GM12873 (cell line): ENCODE data around the gene PRMT5.

ENCODE experiments used
- TF ChIP-seq, protein P1 (sequence below): IDR thresholded peaks from 2 replicates; pipeline ENCODE4 v1.5.1; 2012; ENCODE audit warnings: low read depth, mild to moderate bottlenecking, moderate library complexity, low read length, control low read depth; ENCODE audit not compliant: insufficient read depth; ENCODE audit errors: missing control alignments

The PRMT5 gene

DNA sequence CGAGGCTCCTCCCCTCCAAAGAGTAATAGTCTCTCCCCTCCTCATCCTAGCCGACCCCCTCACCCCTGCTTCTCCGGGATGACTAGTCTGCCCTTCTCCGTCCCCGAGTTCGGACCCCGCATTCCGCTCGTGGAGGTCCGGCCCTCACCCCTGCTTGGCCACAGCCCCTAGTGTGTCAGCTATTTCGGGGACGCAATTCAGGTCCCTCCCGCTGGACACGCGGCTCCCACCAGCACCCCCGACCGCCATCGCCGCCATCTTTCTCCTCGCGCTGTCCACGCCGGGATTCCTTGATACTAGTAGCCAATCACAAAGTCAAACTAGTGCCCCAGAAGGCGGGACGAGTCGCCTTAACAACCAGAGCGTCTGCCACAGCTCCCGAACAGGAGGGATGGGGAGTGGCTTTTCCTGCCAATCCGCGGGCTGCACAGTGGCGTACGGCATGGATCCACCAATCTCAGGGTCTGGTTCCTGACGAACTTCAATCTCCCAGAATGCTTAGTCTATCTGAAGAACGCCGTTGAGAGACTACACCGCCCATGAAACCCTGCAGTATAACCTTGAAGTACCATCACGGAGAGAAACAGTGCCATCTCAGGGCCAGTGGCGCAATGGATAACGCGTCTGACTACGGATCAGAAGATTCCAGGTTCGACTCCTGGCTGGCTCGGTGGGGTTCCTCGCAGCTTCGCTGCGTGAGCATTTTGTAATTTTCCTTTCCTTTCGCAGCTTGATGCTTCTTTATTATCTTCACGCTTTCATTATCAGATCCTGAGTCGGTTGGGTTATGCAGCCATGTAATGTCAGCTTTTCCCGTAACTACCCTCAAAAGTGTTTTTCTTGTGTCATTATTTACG lies at the start of gene PRMT5:
Gene PRMT5, minus strand, starts transcription at position 273 of the 857 bp plus-strand sequence. Its CDS starts 15 bp downstream, at position 258.
- TF ChIP-seq, protein P1, sequence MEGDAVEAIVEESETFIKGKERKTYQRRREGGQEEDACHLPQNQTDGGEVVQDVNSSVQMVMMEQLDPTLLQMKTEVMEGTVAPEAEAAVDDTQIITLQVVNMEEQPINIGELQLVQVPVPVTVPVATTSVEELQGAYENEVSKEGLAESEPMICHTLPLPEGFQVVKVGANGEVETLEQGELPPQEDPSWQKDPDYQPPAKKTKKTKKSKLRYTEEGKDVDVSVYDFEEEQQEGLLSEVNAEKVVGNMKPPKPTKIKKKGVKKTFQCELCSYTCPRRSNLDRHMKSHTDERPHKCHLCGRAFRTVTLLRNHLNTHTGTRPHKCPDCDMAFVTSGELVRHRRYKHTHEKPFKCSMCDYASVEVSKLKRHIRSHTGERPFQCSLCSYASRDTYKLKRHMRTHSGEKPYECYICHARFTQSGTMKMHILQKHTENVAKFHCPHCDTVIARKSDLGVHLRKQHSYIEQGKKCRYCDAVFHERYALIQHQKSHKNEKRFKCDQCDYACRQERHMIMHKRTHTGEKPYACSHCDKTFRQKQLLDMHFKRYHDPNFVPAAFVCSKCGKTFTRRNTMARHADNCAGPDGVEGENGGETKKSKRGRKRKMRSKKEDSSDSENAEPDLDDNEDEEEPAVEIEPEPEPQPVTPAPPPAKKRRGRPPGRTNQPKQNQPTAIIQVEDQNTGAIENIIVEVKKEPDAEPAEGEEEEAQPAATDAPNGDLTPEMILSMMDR, result no peak

DNA sequence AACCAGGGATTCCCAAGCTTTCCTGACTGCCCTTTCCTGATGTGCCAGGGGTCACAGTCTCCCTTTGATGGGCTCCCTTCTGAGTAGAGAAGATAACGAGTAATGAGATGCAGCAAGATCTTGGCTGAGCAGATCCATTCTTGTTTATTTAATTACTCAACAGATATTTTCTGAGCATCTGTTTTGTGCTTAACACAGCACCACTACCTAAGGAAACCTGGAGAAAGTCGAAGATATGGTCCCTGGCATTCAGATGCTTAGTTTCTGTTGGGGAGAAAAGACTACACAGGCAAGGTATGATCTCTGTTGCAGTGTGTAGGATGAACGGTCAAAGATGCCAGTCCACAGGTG lies 49.3 kb upstream of the PRMT5 start:
- TF ChIP-seq, protein P1, result no peak

DNA sequence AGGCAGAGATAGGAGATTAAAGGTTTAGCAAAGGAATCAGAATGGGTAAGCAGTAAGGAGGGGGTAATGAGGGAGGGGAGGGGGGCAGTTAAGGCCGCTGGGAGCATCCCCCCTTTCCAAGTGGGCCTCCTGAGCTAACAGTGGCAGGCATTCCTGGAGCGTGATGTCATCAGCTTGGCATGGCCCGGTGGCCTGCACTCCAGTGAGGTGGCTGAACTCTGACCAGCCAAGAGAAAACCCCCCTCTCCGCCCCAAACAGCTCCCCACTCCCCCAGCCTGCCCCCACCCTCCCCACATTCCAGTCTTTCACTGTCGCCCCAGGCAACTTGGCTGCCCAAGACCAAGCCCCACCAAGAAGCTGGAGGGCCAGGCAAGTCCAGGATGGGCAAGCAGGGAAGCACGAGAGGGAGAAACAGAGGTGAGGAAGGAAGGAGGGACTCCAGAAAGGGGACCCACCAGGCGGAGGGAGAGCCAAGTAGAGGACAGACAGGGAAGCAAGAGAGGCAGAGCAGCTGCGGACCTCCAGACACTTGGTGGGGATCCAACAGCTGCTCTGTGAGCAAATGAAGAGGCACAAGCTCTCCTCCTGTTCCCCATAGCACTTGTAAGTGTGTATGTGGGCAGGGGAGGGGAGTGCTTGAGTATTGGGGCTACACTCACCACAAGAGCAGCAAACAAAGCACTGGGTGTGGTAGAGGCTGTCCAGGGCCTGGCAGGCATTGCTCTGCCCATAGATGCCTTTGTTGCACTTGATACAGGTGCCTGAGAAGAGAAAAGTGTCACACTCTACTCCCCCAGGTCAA lies 48.7 kb upstream of the PRMT5 start:
- TF ChIP-seq, protein P1, result no peak

DNA sequence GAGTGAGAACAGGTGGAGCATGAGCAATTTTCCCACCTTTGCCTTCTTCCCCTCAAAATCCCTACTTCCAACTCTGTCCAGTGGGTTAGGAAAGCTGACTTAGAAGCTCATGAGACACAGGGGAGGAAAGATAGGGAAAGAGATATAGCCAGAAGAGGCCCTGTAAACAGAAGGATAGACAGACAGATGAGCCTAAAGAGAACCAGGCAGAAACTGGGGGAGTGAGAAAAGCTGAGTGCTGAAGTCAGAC lies 48.2 kb upstream of the PRMT5 start:
- TF ChIP-seq, protein P1, result no peak

DNA sequence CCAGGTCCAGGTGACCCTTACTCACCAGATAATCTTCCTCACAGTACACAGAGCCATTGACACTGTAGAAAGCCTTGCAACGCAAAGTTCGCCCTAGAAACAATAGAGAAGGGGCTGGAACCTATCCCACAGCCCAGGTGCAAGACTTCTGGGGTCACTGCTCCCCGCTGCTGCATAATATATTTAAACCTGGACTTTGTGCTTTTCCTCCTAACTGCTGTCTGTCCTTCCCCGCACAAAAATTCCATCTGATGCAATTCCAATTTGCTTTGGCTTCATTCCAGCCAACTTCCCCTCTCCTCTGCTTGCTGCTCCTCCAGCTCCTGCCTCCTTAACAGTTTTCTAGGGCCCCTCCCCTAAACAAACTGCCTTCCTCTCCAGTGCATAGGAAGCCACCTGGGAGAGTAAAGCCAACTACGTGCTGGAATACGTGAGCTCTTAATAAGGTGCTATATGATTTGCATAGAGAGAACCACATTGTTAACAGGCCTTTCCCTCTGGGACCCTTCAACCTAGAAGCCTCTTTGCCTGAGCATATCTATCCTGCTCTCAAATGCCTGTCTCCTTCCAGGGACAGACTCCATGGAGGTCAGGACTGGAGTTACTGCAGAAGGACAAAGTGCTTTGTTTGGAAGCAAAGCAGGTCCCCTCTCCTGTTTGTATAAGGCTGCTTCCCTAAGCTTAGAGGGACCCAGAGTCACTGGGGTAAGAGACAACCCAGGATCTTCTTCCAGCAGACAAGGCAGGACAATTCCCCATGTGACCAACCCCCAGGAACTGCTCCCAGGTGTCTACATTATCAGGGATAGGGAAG lies 47.7 kb upstream of the PRMT5 start:
- TF ChIP-seq, protein P1, result no peak

DNA sequence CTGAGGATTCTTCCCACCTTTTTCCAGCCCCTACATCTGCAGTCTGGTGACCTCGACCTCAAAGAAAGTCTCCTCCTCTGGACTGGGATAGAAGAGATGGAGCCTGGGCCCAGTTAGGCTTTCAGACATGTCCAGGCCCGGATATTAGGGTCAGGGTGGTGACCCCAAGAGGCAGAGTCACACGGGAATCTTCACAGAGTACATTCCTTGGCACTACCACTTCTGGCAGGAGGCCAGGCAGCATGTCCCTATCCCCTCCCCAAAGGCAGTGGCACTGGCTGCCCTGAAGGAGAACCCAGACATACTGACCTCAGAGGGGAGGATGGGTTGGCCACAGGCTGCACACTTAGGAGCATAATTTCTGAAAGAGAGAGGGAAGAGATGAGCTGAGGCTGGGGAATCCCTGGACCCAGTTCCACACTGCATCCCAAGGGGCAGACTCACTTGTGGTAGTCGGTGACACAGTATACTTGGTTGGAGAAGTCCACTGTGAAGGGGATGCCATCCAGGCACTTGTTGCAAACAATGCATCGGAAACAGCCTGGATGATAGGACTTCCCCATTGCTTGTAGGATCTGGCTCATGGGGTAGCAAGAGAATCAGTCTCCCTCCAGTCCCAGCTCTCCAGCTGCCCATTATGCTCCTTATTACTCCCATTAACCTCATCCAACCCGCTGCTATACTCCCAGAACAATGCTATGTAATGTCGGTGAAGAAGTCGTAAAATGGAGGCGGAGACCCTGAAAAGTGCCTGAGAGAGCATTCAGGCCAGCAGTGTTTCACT lies 45.5 kb upstream of the PRMT5 start:
- TF ChIP-seq, protein P1, result no peak
